T-cell (primary cell): Measurements from ENCODE around the gene FHIT. TPM values are rescaled to one million over a fixed set of nuclear protein-coding genes. Genes with fewer than 3 reads are reported as not detected.
A peak's percentile ranks its signal among the peaks of the same experiment; 100 is the strongest.

Source experiments
- ATAC-seq, 4 experiments: fragments of 200-7000 bp in 3 of 4; fragments of 150-1000 bp in 1 of 4; cut with Tn5 transposase; replicated peaks in 1 of 4; 1 replicate in 3 of 4; 2 replicates in 1 of 4; pipeline ENCODE4 v1.10.0; 2021; ENCODE audit warnings: moderate library complexity in 3 of 4, mild to moderate bottlenecking in 2 of 4, moderate number of reproducible peaks in 1 of 4
- CTCF ChIA-PET, 2 donors: fragments of 300-600 bp; sonication (Branson Sonifier 250); formaldehyde crosslinking; loops; one replicate each; lab custom pipeline; 2022; ENCODE audit warnings: antibody characterized with exemption in 2 of 2; lab: Charles Lee
- POLR2A ChIA-PET, 2 donors: fragments of 300-600 bp; sonication (Branson Sonifier 250); formaldehyde crosslinking; loops; one replicate each; lab custom pipeline; 2022; ENCODE audit warnings: antibody characterized with exemption in 2 of 2; lab: Charles Lee
- DNase-seq, 35 experiments: peaks; one replicate each; pipeline versions ENCODE4 v3.0.0 to v3.0.0-alpha.2; 2013 to 2023
- H3K27ac ChIP-seq: one replicate; pipeline ENCODE4 v1.5.1; 2013; ENCODE audit warnings: low read length
- H3K27me3 ChIP-seq, 2 experiments: replicated peaks in 1 of 2; 1 replicate in 1 of 2; 2 replicates in 1 of 2; pipeline versions ENCODE4 v1.6.1 to v1.7.0; 2013; ENCODE audit warnings: low read length in 1 of 2, mixed read lengths in 1 of 2; ENCODE audit not compliant: control insufficient read depth in 2 of 2, insufficient read depth in 2 of 2; ENCODE audit errors: extremely low read depth in 1 of 2
- H3K36me3 ChIP-seq, 2 donors: 1 replicate in 1 of 2; 2 replicates in 1 of 2; pipeline versions ENCODE4 v1.6.1 to v1.7.0; 2013; ENCODE audit warnings: low read length in 1 of 2; ENCODE audit not compliant: control insufficient read depth in 2 of 2, insufficient read depth in 1 of 2; ENCODE audit errors: extremely low read depth in 1 of 2
- H3K4me1 ChIP-seq, 2 experiments: 1 replicate in 1 of 2; 2 replicates in 1 of 2; pipeline versions ENCODE4 v1.6.1 to v1.7.0; 2013; ENCODE audit warnings: low read length in 2 of 2, mixed read lengths in 1 of 2; ENCODE audit not compliant: insufficient read depth in 2 of 2, control insufficient read depth in 1 of 2; ENCODE audit errors: extremely low read depth in 1 of 2
- H3K4me3 ChIP-seq, 2 donors: 1 replicate in 1 of 2; 2 replicates in 1 of 2; pipeline versions ENCODE4 v1.5.1 to v1.7.0; 2013; ENCODE audit warnings: mild to moderate bottlenecking in 2 of 2, low read length in 1 of 2, moderate library complexity in 1 of 2; ENCODE audit not compliant: control insufficient read depth in 1 of 2; ENCODE audit errors: extremely low read depth in 1 of 2
- H3K9me3 ChIP-seq: 2 replicates; pipeline ENCODE4 v1.7.0; 2013
- H3K27ac Mint-ChIP-seq, 2 donors: one replicate each; pipeline ENCODE4 v1.8.0; 2020 to 2021; ENCODE audit warnings: mild to moderate bottlenecking in 2 of 2, mixed read lengths in 2 of 2
- H3K27me3 Mint-ChIP-seq, 2 donors: one replicate each; pipeline ENCODE4 v1.8.0; 2021 to 2022; ENCODE audit warnings: mixed read lengths in 2 of 2
- H3K36me3 Mint-ChIP-seq: one replicate; pipeline ENCODE4 v1.8.0; 2021; ENCODE audit warnings: mixed read lengths
- H3K4me1 Mint-ChIP-seq, 3 donors: one replicate each; pipeline ENCODE4 v1.8.0; 2020 to 2022; ENCODE audit warnings: mixed read lengths in 3 of 3, mild to moderate bottlenecking in 1 of 3
- H3K4me3 Mint-ChIP-seq, 3 donors: one replicate each; pipeline ENCODE4 v1.8.0; 2020 to 2022; ENCODE audit warnings: mild to moderate bottlenecking in 3 of 3, mixed read lengths in 3 of 3, moderate library complexity in 3 of 3
- H3K9me3 Mint-ChIP-seq, 3 donors: one replicate each; pipeline ENCODE4 v1.8.0; 2020 to 2022; ENCODE audit warnings: mixed read lengths in 3 of 3
- WGBS: methylation state at CpG from one replicate; pipeline ENCODE4 v1.1.5; 2013; ENCODE audit warnings: missing lambda C conversion rate; ENCODE audit not compliant: insufficient coverage; 5-methylcytosine and 5-hydroxymethylcytosine counted together
- total RNA-seq, 35 experiments: library from RNA in 6 of 35; stranded (reverse) in 6 of 35; fragments of 120-200 nt in 1 of 35; gene quantifications; one replicate each; pipeline versions ENCODE4 v1.2.1 to v1.2.4 and lab custom pipeline; 2013 to 2026

Gene FHIT
- total RNA-seq, 5 donors from 2014 or later (not counting 1 experiment from before 2014, with no cell fraction given): 33.1 to 197 (median 78.3) TPM

GRCh38 chr3:60431599-60431958 lies 819.7 kb downstream of the FHIT start:
- H3K36me3 Mint-ChIP-seq: no peaks in the 10 kb centered on the region
- H3K36me3 ChIP-seq: no peaks in the 10 kb centered on the region
- H3K27me3 Mint-ChIP-seq: no peaks in the 10 kb centered on the region
- peaks cover 5 to 24% of the 10 kb centered on the region in 2 experiments for H3K4me1 ChIP-seq
- peak in 1 of 4 experiments; percentile 43 for ATAC-seq
- ChIA-PET CTCF (interaction anchor here in 1 of 2 donors (1.3 kb wide), 1 partner anchor 855 kb away, joined by 5 read pairs; no protein-coding TSS in a partner anchor), POLR2A (interaction anchor here (0.6 to 0.9 kb wide), 2 partner anchors 17 to 19 kb away, joined by 3 read pairs; no protein-coding TSS in a partner anchor)
- no peaks in the 10 kb centered on the region for H3K27me3 ChIP-seq
- H3K9me3 Mint-ChIP-seq: no peaks in the 10 kb centered on the region
- H3K9me3 ChIP-seq: no peaks in the 10 kb centered on the region
- WGBS: 90% methylated on average over 2 of the region's 5 CpGs
- DNase-seq: peak in 6 of 35 experiments; percentile 1 to 30 (median 2)
- H3K27ac ChIP-seq: no peak overlapping the region
- no peak overlapping the region for H3K4me3 ChIP-seq
- no peak overlapping the region for H3K27ac Mint-ChIP-seq
- no peak overlapping the region for H3K4me3 Mint-ChIP-seq
- H3K4me1 Mint-ChIP-seq: peaks cover 17 to 29% (median 17%) of the 10 kb centered on the region in 3 donors

- WGBS: no CpG with 5 or more reads among the region's 1 CpG
- Histone ChIP-seq H3K36me3 (no peaks in the 10 kb centered on the region), H3K27me3 (no peaks in the 10 kb centered on the region), H3K27ac (no peak overlapping the region), H3K9me3 (no peaks in the 10 kb centered on the region), H3K4me1 (peaks cover 5 to 24% of the 10 kb centered on the region in 2 experiments), H3K4me3 (no peak overlapping the region)
- Mint-ChIP-seq H3K36me3 (no peaks in the 10 kb centered on the region), H3K9me3 (no peaks in the 10 kb centered on the region), H3K27ac (peak overlapping the region in 1 of 2 donors; percentile 56), H3K27me3 (no peaks in the 10 kb centered on the region), H3K4me3 (peak overlapping the region in 1 of 3 donors; percentile 0), H3K4me1 (peaks cover 17 to 25% (median 17%) of the 10 kb centered on the region in 3 donors)
- ChIA-PET POLR2A (no interaction called here), CTCF (interaction anchor here in 1 of 2 donors (0.6 kb wide), 1 partner anchor 152 kb away, joined by 3 read pairs; no protein-coding TSS in a partner anchor)
- peak in 2 of 4 experiments; percentile 13 to 58 for ATAC-seq
- DNase-seq: no peak
Measured at GRCh38 chr3:60430205-60430604, 821.0 kb downstream of the FHIT start.

GRCh38 chr3:60427109-60427508 lies 824.1 kb downstream of the FHIT start:
- Histone ChIP-seq H3K27me3 (no peaks in the 10 kb centered on the region), H3K4me1 (peaks cover 5 to 24% of the 10 kb centered on the region in 2 experiments), H3K27ac (no peak overlapping the region), H3K36me3 (no peaks in the 10 kb centered on the region), H3K9me3 (no peaks in the 10 kb centered on the region), H3K4me3 (no peak overlapping the region)
- ChIA-PET POLR2A (no interaction called here), CTCF (no interaction called here)
- DNase-seq (no peak), ATAC-seq (no peak)
- no peaks in the 10 kb centered on the region for H3K9me3 Mint-ChIP-seq
- H3K27ac Mint-ChIP-seq: no peak overlapping the region
- 98% methylated on average over 5 of the region's 5 CpGs for WGBS
- H3K36me3 Mint-ChIP-seq: no peaks in the 10 kb centered on the region
- H3K4me1 Mint-ChIP-seq: peaks cover 17 to 25% (median 17%) of the 10 kb centered on the region in 3 donors
- no peaks in the 10 kb centered on the region for H3K27me3 Mint-ChIP-seq
- H3K4me3 Mint-ChIP-seq: no peak overlapping the region

GRCh38 chr3:60424942-60425341 lies 826.3 kb downstream of the FHIT start:
- no peak for ATAC-seq
- WGBS: no CpG with 5 or more reads among the region's 2 CpGs
- H3K4me3 ChIP-seq: no peak overlapping the region

GRCh38 chr3:60424034-60424433 lies 827.2 kb downstream of the FHIT start:
- H3K27me3 Mint-ChIP-seq: no peaks in the 10 kb centered on the region
- no peaks in the 10 kb centered on the region for H3K36me3 Mint-ChIP-seq
- no peak overlapping the region for H3K27ac ChIP-seq
- ATAC-seq (no peak), DNase-seq (no peak)
- H3K4me1 ChIP-seq: no peaks in the 10 kb centered on the region
- no peak overlapping the region for H3K4me3 ChIP-seq
- POLR2A ChIA-PET: interaction anchor here in 1 of 2 donors (0.6 kb wide), 1 partner anchor 774 kb away, joined by 3 read pairs; no protein-coding TSS in a partner anchor
- no peak overlapping the region for H3K4me3 Mint-ChIP-seq
- H3K9me3 ChIP-seq: no peaks in the 10 kb centered on the region
- CTCF ChIA-PET: no interaction called here
- H3K36me3 ChIP-seq: no peaks in the 10 kb centered on the region
- no peaks in the 10 kb centered on the region for H3K27me3 ChIP-seq
- no CpG with 5 or more reads among the region's 3 CpGs for WGBS
- H3K27ac Mint-ChIP-seq: no peak overlapping the region
- no peaks in the 10 kb centered on the region for H3K9me3 Mint-ChIP-seq
- H3K4me1 Mint-ChIP-seq: no peaks in the 10 kb centered on the region

More at GRCh38 chr3:60424942-60425341, 826.3 kb downstream of the FHIT start:
- H3K9me3 Mint-ChIP-seq: no peaks in the 10 kb centered on the region
- Histone ChIP-seq H3K36me3 (no peaks in the 10 kb centered on the region), H3K27me3 (no peaks in the 10 kb centered on the region), H3K9me3 (no peaks in the 10 kb centered on the region), H3K27ac (no peak overlapping the region), H3K4me1 (peaks cover 0 to 8% of the 10 kb centered on the region in 2 experiments)
- ChIA-PET CTCF (no interaction called here), POLR2A (no interaction called here)
- H3K27ac Mint-ChIP-seq: no peak overlapping the region
- no peak overlapping the region for H3K4me3 Mint-ChIP-seq
- H3K36me3 Mint-ChIP-seq: no peaks in the 10 kb centered on the region
- H3K27me3 Mint-ChIP-seq: no peaks in the 10 kb centered on the region
- no peak for DNase-seq
- H3K4me1 Mint-ChIP-seq: peaks cover 8 to 9% (median 9%) of the 10 kb centered on the region in 3 donors

- no peaks in the 10 kb centered on the region for H3K36me3 Mint-ChIP-seq
- no peaks in the 10 kb centered on the region for H3K36me3 ChIP-seq
- DNase-seq (no peak), ATAC-seq (no peak)
- no CpG with 5 or more reads among the region's 1 CpG for WGBS
- no peaks in the 10 kb centered on the region for H3K27me3 Mint-ChIP-seq
- H3K27me3 ChIP-seq: no peaks in the 10 kb centered on the region
- CTCF ChIA-PET: interaction anchor here in 1 of 2 donors (1.0 kb wide), 1 partner anchor 569 kb away, joined by 3 read pairs; no protein-coding TSS in a partner anchor
- H3K9me3 Mint-ChIP-seq: no peaks in the 10 kb centered on the region
- no peaks in the 10 kb centered on the region for H3K4me1 Mint-ChIP-seq
- no peak overlapping the region for H3K4me3 ChIP-seq
- no peaks in the 10 kb centered on the region for H3K9me3 ChIP-seq
- H3K4me3 Mint-ChIP-seq: no peak overlapping the region
- H3K27ac ChIP-seq: no peak overlapping the region
- no peaks in the 10 kb centered on the region for H3K4me1 ChIP-seq
- no peak overlapping the region for H3K27ac Mint-ChIP-seq
- POLR2A ChIA-PET: interaction anchor here in 1 of 2 donors (0.6 kb wide), 1 partner anchor 774 kb away, joined by 3 read pairs; no protein-coding TSS in a partner anchor
Measured at GRCh38 chr3:60423556-60423955, 827.7 kb downstream of the FHIT start.
